Measurements from ENCODE around the gene HDAC9. TPM values are rescaled to one million over a fixed set of nuclear protein-coding genes. Genes with fewer than 3 reads are reported as not detected.

Gene HDAC9
- total and polyA plus RNA-seq, 12 donors: 2.6 to 23.1 (median 7.5) TPM

DNA sequence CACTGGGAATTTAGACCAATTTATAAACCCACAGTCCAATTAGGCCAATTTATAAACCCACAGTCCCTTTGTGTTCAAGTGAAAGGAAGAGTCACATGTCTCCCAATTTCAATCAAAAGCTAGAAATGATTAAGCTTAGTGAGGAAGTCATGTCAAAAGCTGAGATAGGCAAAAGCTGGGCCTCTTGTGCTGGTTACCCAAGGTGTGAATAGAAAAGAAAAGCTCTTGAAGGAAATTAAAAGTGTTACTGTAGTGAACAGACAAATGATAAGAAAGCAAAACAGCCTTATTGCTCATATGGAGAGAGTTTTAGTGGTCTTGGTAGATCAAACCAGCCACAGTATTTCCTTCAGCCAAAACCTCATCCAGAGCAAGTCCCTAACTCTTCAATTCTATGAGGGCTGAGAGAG lies 245.0 kb downstream of the HDAC9 start:
- intact Hi-C loops (cut with DNase I): no loop called here

DNA sequence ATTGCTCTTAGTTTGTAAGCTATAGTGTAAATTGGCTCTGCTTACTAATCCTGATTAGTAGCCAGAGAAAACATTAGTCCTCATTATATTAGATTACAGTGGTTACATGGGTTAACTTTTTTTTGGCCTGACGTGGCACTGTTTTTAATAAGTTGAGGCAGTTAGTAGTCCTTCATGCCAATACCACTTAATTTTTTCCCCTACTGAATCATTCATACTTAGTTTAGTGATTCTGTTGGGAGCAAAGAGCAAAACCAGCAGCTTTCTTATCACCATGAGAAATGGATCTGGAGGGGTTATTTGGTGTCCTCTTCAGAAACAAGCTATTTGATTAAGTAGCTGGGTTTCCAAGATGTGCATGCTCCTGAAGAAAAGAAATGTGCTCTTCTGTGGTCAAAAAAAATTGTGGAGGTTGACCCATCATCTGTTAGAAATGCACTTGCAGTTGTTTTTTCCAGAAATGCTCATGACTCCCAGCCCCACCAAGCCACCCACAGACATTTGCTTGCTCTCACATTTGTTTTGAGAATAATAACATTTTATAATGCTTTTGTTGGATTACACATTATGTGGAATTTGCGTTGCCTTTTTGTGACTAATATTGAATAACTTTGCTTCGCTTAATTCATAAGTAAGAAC lies 258.5 kb downstream of the HDAC9 start:
- H3K9me3 ChIP-seq (replicated peaks in 1 of 3): no peaks in the 10 kb centered on the region
- no peak overlapping the region for H3K27ac ChIP-seq

More for the DNA sequence above, 245.0 kb downstream of the HDAC9 start:
- Histone ChIP-seq H3K36me3 (replicated peaks in 1 of 2) (no peaks in the 10 kb centered on the region), H3K4me1 (replicated peaks in 1 of 2) (no peaks in the 10 kb centered on the region), H3K27me3 (no peaks in the 10 kb centered on the region), H3K4me3 (no peak overlapping the region), H3K9me3 (replicated peaks in 1 of 3) (no peaks in the 10 kb centered on the region), H3K27ac (no peak overlapping the region)
- TF ChIP-seq, protein P1, sequence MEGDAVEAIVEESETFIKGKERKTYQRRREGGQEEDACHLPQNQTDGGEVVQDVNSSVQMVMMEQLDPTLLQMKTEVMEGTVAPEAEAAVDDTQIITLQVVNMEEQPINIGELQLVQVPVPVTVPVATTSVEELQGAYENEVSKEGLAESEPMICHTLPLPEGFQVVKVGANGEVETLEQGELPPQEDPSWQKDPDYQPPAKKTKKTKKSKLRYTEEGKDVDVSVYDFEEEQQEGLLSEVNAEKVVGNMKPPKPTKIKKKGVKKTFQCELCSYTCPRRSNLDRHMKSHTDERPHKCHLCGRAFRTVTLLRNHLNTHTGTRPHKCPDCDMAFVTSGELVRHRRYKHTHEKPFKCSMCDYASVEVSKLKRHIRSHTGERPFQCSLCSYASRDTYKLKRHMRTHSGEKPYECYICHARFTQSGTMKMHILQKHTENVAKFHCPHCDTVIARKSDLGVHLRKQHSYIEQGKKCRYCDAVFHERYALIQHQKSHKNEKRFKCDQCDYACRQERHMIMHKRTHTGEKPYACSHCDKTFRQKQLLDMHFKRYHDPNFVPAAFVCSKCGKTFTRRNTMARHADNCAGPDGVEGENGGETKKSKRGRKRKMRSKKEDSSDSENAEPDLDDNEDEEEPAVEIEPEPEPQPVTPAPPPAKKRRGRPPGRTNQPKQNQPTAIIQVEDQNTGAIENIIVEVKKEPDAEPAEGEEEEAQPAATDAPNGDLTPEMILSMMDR (IDR thresholded peaks at IDR 0.05): no peak
- no peak for TF ChIP-seq POLR2A (IDR thresholded peaks at IDR 0.05)
- no peak for DNase-seq

DNA sequence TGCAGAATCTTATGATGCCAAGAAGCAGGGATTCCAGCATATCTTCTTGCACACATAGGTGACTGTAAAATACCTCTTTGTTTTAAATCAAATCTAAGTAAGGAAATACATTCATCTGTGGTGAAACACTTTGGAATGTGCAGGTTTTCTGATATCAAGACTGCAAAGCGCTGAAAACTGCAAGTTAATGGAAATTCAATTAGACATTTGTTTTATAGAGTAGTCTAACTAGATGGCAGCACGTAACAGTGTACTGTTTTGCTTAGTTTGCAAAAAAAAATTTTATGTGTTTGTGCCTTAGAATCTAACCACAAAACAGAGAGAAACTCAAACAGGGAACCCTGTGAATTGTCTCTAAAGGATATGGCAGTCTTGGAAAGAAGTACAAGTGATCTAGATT lies 259.2 kb downstream of the HDAC9 start:
- no peaks in the 10 kb centered on the region for H3K4me1 ChIP-seq (replicated peaks in 1 of 2)
- H3K27ac ChIP-seq: no peak overlapping the region
- intact Hi-C loops (cut with DNase I): no loop called here
- H3K27me3 ChIP-seq: no peaks in the 10 kb centered on the region
- no peaks in the 10 kb centered on the region for H3K36me3 ChIP-seq (replicated peaks in 1 of 2)
- no peak overlapping the region for H3K4me3 ChIP-seq
- TF ChIP-seq, protein P1 (IDR thresholded peaks at IDR 0.05): no peak
- no peak for TF ChIP-seq POLR2A (IDR thresholded peaks at IDR 0.05)
- H3K9me3 ChIP-seq (replicated peaks in 1 of 3): no peaks in the 10 kb centered on the region
- WGBS, 4 donors: 63 to 67% (median 65%) methylated on average over 2 of the region's 2 CpGs
- no peak for DNase-seq

More for the DNA sequence above, 258.5 kb downstream of the HDAC9 start:
- intact Hi-C loops (cut with DNase I): no loop called here
- no peak for DNase-seq
- no peaks in the 10 kb centered on the region for H3K4me1 ChIP-seq (replicated peaks in 1 of 2)
- no peaks in the 10 kb centered on the region for H3K27me3 ChIP-seq
- H3K36me3 ChIP-seq (replicated peaks in 1 of 2): no peaks in the 10 kb centered on the region
- no peak overlapping the region for H3K4me3 ChIP-seq
- 65 to 71% (median 69%) methylated on average over 3 of the region's 3 CpGs for WGBS, 4 donors
- TF ChIP-seq, protein P1 (IDR thresholded peaks at IDR 0.05): no peak
- TF ChIP-seq POLR2A (IDR thresholded peaks at IDR 0.05): no peak

DNA sequence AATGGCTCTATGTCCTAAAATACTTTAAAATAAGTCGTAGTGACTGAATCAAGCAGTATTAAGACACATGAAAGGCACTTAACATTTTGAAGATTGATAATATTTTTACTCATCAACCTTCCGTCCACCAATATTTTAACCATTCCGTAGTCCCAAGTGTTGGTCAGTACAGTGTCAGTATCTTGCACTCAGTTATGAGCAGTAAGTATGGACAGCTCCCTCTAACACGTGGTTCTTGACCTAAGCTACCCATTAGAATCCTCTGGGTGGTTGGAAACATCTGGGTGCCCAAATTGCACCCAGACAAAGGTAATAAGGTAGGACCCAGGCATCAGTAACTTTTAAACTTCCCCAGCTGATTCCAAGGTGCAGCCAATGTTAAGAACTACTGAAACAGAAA lies 260.2 kb downstream of the HDAC9 start:
- Histone ChIP-seq H3K36me3 (replicated peaks in 1 of 2) (no peaks in the 10 kb centered on the region), H3K9me3 (replicated peaks in 1 of 3) (no peaks in the 10 kb centered on the region), H3K27ac (no peak overlapping the region), H3K4me3 (no peak overlapping the region), H3K27me3 (no peaks in the 10 kb centered on the region), H3K4me1 (replicated peaks in 1 of 2) (no peaks in the 10 kb centered on the region)
- WGBS, 4 donors: 73 to 80% (median 77%) methylated on average over 4 of the region's 4 CpGs
- no peak for DNase-seq
- TF ChIP-seq POLR2A (IDR thresholded peaks at IDR 0.05): no peak
- TF ChIP-seq, protein P1 (IDR thresholded peaks at IDR 0.05): no peak
- intact Hi-C loops (cut with DNase I): no loop called here

Data from adrenal gland (tissue), 12 donors.